ENCODE data around the gene GNAQ.

Gene GNAQ

GRCh38 chr9:77949751-77950436, 81.7 kb downstream of the GNAQ start:
- no peak for TF ChIP-seq CTCF (IDR thresholded peaks at IDR 0.05; ENCODE audit: control extremely low read depth, extremely low read depth, low read depth, missing control alignments)
- ChIA-PET CTCF (interaction anchor here (2.4 kb wide), 1 partner anchor 26 kb away, joined by 7 read pairs; no protein-coding TSS in a partner anchor), POLR2A (no interaction called here)
- no peak for DNase-seq (ENCODE audit: extremely low spot score)

GRCh38 chr9:77947651-77948050, 84.0 kb downstream of the GNAQ start:
- DNase-seq (ENCODE audit: extremely low spot score) = no peak
- no peak for TF ChIP-seq CTCF (IDR thresholded peaks at IDR 0.05; ENCODE audit: control extremely low read depth, extremely low read depth, low read depth, missing control alignments)
- CTCF ChIA-PET = interaction anchor here (1.1 to 1.9 kb wide), 2 partner anchors 8 to 88 kb away, joined by 4 read pairs; no protein-coding TSS in a partner anchor
- POLR2A ChIA-PET = no interaction called here

DNA sequence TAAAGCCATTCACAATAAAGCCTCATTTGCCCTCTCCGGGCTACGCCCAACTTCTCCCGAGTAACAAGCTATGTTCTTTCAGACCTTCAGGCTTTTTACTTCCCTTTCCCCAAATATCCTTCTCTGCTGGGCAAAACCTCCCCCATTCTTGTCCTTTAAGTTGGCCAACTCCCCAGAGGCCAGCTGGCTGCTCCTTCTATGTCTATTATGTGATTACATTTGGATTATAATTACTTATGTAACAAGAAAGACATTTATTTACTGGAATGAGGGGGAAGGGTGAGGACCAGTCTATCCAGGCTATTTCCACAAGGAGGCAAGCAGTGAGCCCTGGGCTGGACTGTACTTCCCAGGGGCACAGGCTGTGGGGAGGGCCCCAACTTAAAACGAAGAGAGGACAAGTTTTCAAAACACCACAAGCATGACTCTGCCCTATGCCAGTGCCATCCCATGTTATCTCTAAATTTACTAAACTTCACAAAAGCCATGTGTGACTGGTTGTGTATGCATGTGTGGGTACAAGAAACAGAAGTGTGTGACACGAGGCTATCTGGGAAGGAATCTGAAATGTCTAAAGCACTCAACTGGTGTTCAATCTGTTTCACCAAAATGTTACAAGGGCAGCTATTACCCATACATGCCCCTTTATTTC, 84.5 kb downstream of the GNAQ start:
- DNase-seq (ENCODE audit: extremely low spot score) = no peak

DNA sequence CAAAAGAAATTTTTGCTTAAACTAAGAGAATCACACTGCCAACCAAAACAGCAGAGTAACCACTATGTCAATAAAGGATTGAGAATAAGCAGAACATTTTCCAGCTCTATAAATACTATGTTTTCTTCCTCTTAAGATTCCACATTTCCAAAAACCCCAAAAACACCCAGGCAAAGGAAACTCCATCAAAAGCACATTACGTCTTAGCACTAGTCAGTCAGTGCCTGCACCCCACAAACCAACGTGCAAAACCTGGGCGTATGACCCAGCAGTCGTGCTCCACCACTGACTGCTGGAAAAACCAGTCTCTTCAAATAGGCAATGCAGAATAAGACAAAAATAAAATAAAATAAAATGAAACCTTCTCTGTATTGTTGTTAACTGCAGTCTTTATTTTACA, 85.3 kb downstream of the GNAQ start:
- TF ChIP-seq CTCF (IDR thresholded peaks at IDR 0.05; ENCODE audit: control extremely low read depth, extremely low read depth, low read depth, missing control alignments) = no peak
- ChIA-PET POLR2A (no interaction called here), CTCF (interaction anchor here (1.1 kb wide), 1 partner anchor 9 kb away, joined by 4 read pairs; no protein-coding TSS in a partner anchor)
- DNase-seq (ENCODE audit: extremely low spot score) = no peak

More for the DNA sequence above, 84.5 kb downstream of the GNAQ start:
- no peak for TF ChIP-seq CTCF (IDR thresholded peaks at IDR 0.05; ENCODE audit: control extremely low read depth, extremely low read depth, low read depth, missing control alignments)
- CTCF ChIA-PET = interaction anchor here (1.1 kb wide), 1 partner anchor 8 kb away, joined by 4 read pairs; no protein-coding TSS in a partner anchor
- POLR2A ChIA-PET = no interaction called here

- TF ChIP-seq CTCF (IDR thresholded peaks at IDR 0.05; ENCODE audit: control extremely low read depth, extremely low read depth, low read depth, missing control alignments) = no peak
- CTCF ChIA-PET = no interaction called here
- POLR2A ChIA-PET = no interaction called here
- DNase-seq (ENCODE audit: extremely low spot score) = no peak
Observed at GRCh38 chr9:77945798-77946197, 85.8 kb downstream of the GNAQ start.

GRCh38 chr9:77944556-77945243, 86.9 kb downstream of the GNAQ start:
- ChIA-PET CTCF (no interaction called here), POLR2A (no interaction called here)
- no peak for DNase-seq (ENCODE audit: extremely low spot score)
- TF ChIP-seq CTCF (IDR thresholded peaks at IDR 0.05; ENCODE audit: control extremely low read depth, extremely low read depth, low read depth, missing control alignments) = no peak

Data from GM10248 (cell line).